Astrocyte (in vitro differentiated cells and primary cell): ENCODE measurements around the gene CNOT4.

ENCODE experiments used
- CTCF ChIP-seq: IDR thresholded peaks from 2 replicates; pipeline ENCODE4 v1.5.1; 2011; ENCODE audit warnings: low read depth, mild to moderate bottlenecking, inconsistent platforms, low read length, moderate library complexity; ENCODE audit not compliant: insufficient read depth
- EZH2 ChIP-seq: IDR thresholded peaks from 2 replicates; pipeline ENCODE4 v1.6.1; 2012; ENCODE audit warnings: mild to moderate bottlenecking, low read length, inconsistent platforms; ENCODE audit not compliant: insufficient read depth

- TF ChIP-seq CTCF = no peak
- TF ChIP-seq EZH2 = no peak
These were observed 9.4 kb upstream of the CNOT4 start for GRCh38 chr7:135519233-135519688.
